ENCODE measurements around the gene TAAR6.
"Not testable (repeated sequence)": the region's sequence is repeated elsewhere in the genome, so short reads cannot be mapped to it uniquely, and the experiment has no call there.

Gene TAAR6, protein sequence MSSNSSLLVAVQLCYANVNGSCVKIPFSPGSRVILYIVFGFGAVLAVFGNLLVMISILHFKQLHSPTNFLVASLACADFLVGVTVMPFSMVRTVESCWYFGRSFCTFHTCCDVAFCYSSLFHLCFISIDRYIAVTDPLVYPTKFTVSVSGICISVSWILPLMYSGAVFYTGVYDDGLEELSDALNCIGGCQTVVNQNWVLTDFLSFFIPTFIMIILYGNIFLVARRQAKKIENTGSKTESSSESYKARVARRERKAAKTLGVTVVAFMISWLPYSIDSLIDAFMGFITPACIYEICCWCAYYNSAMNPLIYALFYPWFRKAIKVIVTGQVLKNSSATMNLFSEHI

DNA sequence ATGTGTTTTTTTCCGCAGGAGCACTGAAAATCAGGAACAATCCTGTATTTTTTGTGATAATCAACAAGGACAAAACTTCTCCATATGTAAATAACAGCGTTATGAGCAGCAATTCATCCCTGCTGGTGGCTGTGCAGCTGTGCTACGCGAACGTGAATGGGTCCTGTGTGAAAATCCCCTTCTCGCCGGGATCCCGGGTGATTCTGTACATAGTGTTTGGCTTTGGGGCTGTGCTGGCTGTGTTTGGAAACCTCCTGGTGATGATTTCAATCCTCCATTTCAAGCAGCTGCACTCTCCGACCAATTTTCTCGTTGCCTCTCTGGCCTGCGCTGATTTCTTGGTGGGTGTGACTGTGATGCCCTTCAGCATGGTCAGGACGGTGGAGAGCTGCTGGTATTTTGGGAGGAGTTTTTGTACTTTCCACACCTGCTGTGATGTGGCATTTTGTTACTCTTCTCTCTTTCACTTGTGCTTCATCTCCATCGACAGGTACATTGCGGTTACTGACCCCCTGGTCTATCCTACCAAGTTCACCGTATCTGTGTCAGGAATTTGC is at the start of gene TAAR6:
TSS of gene TAAR6 (plus strand) at position 102 of the 557 bp plus-strand sequence. CDS start at position 102, 0 bp downstream.
- DNase-seq (ENCODE audit: insufficient read length, low spot score) (no peak), FAIRE-seq (no peak)

DNA sequence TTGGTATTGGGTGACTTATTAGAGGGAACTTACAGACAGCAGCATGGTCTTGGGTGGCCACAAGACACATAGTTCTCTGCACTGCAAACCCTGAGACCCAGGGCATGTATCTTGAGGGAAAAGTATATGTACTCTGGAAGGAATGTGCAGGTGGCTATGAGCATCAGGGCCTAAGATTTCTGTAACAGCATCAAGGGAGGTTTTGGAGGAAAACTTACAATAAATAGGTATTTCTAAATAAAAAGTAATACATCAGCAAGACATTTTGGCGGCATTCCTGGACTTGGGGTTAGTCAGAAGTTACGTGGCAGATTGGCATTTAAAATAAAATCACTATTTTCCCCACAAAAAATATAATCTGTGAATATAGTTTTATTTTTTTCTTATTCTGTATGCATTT is 49.2 kb upstream of the TAAR6 start:
- FAIRE-seq (no peak), DNase-seq (ENCODE audit: insufficient read length, low spot score) (no peak)

DNA sequence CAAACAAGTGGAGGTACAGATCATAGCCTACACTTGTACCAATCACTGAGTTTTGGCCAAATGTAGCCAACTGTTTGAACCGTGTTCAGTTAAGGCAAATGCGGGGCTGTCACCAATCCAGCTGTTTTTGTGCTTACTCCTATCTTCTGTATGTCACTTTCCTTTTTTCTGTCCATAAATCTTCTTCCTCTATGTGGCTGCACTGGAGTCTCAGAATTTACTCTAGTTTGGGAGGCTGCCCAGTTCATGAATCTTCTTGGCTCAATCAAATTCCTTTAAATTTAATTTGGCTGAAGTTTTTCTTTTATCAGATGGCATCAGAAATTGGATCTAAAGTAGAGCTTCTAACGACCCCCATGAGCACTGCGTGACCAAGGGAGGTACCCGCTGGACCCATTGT is 45.5 kb upstream of the TAAR6 start:
- no peak for DNase-seq (ENCODE audit: insufficient read length, low spot score)
- no peak for FAIRE-seq

DNA sequence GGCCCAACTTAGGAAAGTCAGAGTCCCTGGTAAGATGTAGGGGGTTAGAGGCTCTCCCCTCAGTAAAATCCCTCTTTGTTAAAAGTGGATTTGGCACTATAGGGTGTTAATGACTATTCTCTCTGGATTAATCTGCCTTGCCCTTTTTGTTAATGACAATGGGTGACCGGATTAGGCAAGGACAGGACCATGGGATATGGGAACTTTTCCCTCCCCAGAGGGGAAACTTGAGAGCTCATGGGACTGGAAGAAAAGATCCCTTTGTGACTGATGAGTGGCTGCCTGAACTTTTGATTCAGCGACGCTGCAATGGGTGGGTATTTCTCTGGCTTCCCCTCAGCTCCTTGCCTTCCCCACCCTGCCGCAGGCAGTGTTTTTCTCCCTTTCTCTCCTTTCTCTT is 44.3 kb upstream of the TAAR6 start:
- DNase-seq (ENCODE audit: insufficient read length, low spot score) (no peak), FAIRE-seq (no peak)

DNA sequence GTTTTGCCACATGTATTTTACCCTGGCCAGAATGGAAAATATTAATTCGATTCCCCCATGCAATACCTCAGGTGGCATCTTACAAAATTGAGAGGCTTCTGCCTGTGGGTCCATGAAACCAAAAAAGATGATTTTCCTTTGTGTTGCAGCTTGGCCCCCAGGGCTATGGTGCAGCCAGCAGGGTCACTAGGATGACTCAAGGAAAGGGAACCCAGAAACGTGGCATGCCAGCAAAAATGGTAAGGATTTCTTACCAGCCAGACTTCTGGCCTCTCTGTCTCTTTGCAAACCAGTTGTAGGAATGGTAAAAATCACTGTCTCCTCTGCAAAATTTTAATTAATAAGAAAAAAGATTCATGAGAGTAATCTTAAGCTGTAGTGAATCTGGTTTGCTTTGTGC is 43.7 kb upstream of the TAAR6 start:
- DNase-seq (ENCODE audit: insufficient read length, low spot score): no peak

DNA sequence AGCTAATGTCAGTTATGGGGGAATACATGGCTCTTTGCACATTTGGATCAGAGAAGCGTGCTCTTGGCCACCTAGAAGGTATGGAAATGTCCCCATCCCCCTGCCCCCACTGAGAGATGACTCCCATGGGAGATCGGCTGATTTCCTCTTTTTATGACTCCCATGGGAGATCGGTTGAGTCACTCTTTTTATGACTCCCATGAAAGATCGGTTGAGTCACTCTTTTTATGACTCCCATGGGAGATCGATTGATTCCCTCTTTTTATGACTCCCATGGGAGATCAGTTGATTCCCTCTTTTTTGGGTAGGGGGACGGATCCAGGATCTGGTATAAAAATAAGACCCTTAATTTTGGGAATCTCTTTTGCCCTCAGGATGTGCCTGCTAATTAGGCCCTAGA is 42.3 kb upstream of the TAAR6 start:
- DNase-seq (ENCODE audit: insufficient read length, low spot score) (no peak), FAIRE-seq (no peak)

More for the DNA sequence above, 43.7 kb upstream of the TAAR6 start:
- FAIRE-seq: no peak

DNA sequence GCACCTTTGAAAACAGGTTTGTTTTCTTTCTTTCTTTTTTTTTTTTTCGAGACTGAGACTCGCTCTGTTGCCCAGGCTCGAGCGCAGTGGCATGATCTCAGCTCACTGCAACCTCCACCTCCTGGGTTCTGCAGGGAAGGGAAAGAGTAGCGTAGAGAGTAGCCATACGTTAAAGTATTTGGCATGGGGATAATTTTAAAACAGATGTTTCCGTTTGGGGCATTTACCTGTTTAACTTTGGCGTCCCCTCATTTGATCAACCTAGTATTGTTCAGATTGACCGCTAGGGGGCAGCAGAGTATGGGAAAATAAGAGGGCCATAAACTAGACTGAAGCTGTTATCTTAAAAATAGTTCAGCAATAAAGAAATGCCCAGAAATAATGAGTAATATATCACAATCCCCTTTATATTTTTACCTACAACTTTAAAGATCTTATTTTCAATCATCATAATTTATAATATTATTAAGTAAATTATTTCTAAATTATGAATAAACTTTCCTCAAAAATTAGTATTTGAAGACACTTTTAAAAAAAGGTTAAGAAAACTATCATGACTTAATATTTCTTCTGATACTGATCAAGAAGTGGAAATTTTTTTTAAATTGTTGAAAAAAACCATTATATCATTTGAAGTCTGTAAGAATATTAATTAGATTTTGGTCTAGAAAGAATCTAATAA is 39.7 kb upstream of the TAAR6 start:
- DNase-seq (ENCODE audit: insufficient read length, low spot score) (no peak), FAIRE-seq (peak; percentile 77)

DNA sequence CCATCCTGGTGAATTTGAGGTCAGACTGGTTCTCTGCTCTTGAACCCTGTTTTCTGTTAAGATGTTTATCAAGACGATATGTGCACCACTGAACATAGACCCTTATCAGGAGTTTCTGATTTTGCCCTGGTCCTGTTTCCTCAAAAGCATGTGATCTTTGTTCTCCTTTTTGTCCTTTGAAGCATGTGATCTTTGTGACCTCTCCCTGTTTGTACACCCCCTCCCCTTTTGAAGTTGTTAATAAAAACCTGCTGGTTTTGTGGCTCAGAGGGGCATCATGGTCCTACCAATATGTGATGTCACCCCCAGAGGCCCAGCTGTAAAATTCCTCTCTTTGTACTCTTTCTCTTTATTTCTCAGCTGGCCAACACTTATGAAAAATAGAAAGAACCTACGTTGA is 35.6 kb upstream of the TAAR6 start:
- FAIRE-seq; DNase-seq (ENCODE audit: insufficient read length, low spot score): not testable (repeated sequence)

DNA sequence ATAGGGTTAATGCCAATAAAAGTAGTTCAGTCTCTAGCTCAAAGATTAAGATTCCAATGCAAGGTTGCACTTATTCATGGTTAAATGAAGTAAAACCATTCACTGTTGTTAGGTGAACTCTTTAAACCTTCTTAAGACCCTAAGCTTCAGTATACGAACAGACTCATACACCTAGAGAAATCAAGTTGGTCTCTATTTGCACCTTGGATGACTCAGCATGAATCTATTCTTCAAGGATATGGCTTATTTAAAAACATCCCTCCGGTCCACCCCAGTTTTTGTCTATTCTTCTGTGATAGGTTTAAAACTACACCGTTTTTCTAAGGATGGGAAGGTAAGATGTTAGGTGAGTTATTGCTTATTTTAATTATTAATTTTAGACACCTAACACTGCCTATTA is 33.0 kb upstream of the TAAR6 start:
- FAIRE-seq: peak; percentile 42
- DNase-seq (ENCODE audit: insufficient read length, low spot score): no peak

DNA sequence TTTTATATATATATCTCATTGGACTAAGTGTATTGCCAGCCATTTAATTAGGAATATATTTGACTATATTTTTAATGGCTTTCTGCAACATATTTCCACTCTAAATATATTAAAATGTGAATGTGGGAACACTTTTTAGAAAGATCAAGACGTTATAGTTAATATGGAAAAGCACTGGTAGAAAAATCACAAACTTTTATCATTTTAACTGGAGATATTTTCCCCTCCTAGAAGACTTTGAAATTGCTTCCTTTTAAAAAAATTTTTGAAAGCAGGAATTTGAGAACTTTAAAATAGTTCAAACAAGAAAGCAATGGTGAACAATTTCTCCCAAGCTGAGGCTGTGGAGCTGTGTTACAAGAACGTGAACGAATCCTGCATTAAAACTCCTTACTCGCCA is 32.1 kb upstream of the TAAR6 start, which contains the start of gene TAAR9:
TSS of gene TAAR9 (plus strand) at position 301 of the 400 bp plus-strand sequence. CDS start at position 314, 13 bp downstream.
- FAIRE-seq (no peak), DNase-seq (ENCODE audit: insufficient read length, low spot score) (no peak)

DNA sequence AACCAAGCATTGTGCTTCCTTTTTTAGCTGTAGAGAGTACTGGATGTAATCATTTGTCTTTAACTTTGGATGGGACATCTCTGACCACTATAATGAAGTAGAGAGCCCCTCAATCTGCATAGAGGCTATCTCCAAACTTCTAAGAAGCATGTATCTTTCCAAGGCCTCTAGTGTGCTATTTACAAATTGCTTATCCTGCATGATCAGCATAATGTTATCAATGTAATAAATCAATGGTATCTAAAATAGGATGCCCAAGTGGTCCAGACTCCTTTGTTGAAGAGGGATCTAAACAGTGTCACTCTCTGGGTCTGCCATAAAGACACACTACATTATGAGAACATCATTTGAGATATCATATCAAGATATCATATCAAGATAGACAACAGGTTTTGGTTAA is 25.3 kb upstream of the TAAR6 start:
- DNase-seq (ENCODE audit: insufficient read length, low spot score): no peak
- FAIRE-seq: no peak

DNA sequence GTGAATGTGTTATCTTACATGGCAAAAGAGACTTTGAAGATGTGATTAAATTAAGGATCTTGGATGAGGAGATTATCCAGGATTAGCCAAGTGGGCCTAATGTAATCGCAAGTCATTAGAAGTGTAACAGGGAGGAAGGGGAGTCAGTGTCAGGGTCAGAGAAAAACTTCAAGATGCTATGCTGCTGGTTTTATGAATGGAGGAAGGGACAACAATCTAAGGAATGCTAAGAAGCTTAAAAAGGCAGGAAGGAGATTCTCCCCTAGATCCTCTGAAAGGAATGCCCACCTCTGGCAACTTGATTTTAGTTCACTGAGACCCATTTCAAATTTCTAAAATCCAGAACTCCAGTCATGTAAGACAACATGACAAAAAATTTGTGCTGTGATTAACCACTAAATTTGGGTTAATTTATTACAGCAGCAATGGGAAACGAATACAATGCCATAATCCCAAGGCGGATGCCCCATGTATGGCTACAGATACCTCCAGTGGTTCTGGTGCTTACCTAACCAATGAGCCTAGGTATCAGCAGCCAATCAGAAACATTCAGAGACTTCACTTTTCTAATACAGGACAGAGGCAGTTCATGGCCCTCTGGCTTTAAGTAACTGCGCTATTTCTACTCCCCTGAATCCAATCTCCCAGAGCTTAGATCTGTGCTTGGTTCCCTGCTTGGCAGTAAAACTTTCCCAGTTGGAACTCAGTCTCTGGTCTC is 21.2 kb upstream of the TAAR6 start:
- DNase-seq (ENCODE audit: insufficient read length, low spot score) (no peak), FAIRE-seq (no peak)

DNA sequence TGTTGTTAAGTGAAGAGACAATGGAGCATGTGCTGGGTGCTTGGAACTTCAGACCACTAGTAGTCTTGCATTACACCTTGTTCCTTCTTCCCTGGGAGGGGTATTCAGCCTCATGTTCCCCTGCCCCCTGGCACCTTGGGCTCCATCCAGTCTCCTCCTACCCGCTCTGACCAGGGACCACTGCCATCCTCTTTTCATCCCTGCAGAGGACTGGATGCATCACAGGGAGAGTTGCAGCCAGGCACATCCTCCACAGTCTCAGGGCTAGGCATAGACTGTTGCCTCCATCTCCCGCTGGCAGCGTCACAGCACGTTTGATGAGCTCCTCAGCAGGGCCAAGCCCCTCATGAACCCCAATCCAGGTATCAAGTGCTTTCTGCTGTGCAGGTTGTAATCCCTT is 18.9 kb upstream of the TAAR6 start:
- no peak for FAIRE-seq
- DNase-seq (ENCODE audit: insufficient read length, low spot score): no peak

DNA sequence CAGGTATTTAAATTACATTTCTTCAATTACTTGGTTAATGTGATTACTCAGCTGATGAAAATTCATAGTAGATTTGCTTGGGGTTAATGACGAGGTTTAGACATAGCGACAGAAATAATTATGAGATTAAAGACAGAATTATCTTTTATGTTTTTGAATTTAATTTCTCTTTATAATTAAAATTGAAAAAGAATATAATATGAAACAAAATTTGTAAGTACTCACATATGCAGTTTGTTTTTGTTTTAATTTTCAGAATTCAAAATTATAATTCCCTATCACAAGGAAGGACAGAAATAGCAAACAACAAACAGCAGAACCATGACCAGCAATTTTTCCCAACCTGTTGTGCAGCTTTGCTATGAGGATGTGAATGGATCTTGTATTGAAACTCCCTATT is 17.8 kb upstream of the TAAR6 start, which contains the start of gene TAAR8:
TSS of gene TAAR8 (plus strand) at position 301 of the 400 bp plus-strand sequence. CDS start at position 322, 21 bp downstream.
- DNase-seq (ENCODE audit: insufficient read length, low spot score) (no peak), FAIRE-seq (no peak)

DNA sequence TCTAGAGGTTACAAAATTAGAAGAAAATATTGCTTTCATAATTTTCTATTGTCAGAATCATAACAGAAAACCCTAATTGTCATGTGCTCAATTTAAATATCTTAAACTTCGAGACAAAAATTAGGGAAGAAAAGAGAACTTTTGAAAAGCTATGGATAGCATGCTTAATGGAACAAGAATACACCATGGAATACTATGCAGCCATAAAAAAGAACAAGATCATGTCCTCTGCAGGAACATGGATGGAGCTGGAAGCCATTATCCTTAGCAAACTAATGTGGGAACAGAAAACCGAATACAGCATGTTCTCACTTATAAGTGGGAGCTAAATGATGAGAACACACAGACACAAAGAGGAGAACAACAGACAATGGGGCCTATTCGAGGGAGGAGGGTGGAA is 10.0 kb upstream of the TAAR6 start:
- FAIRE-seq; DNase-seq (ENCODE audit: insufficient read length, low spot score): not testable (repeated sequence)

DNA sequence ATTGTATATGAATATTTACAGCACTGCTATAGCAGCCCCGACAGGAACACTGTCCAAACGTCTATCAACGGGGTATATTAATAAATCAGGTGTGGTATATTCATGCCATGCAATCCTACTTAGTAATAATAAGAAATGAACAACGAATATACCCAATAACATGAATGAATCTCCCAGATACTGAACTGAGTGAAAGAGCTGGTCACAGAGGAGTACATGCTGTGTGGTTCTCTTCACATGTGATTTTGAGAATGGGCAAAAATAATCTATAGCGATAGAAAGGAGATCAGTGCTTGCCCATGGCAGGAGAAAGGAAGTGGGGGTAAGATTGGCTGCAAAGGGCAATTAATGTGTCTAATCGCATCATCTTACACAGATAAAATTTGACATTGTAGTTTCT is 3.7 kb upstream of the TAAR6 start:
- DNase-seq (ENCODE audit: insufficient read length, low spot score): no peak
- no peak for FAIRE-seq

DNA sequence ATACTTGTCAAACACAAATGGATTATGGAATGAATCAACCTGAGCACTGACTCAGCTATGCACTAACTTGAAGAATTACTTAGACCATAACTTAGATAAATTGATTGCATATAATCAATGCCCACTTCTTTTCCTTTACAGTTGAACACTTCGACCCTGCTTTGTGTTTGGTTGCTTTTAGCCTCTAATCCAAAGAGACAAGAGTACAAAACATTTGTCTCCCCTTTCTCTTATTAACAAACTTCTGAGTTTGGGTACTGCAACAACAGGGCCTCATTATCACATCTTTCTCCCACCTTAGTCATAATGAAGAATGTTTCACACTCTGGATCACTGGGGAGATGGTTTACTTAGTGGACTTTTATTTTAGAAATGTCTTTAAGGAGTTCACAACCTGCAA is 2.6 kb upstream of the TAAR6 start:
- DNase-seq (ENCODE audit: insufficient read length, low spot score) (no peak), FAIRE-seq (no peak)

DNA sequence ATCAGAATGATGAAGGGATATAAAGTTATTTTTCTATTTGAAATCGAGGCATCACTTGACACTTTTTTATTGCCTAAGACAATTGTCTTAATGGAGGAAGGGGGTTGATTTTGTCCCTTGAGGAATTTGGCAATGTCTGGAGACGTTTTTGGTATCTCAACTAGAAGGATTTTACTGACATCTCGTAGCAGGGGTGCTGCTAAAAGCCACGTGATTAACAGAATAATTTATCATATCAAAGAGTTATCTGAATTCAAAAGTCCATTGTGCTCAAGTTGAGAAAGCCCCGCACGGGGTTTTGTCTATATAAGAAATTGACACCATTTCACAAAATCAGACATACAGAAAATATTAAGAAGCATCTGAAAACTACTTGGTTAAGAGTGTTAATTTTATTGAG is 1.5 kb upstream of the TAAR6 start:
- DNase-seq (ENCODE audit: insufficient read length, low spot score) (no peak), FAIRE-seq (no peak)

DNA sequence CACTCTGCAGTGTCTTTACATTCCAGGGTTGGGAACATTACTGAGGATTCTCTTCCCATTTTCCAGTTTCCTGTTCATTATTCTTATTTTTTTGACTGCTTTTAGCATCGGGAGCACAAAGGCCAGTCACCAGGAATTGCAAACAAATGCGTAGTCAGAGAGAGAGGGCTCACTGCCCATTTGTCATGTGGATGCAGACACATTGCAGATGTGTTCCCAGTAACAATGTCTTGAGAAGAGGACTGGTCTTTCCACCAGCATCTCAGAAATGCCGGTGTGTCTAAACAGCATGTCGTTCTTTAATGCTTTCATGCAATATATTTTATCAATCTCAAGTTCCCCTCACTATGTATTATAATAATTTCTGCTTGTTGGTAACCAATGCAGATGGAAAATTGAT is 952 bp upstream of the TAAR6 start:
- FAIRE-seq: no peak

DNA sequence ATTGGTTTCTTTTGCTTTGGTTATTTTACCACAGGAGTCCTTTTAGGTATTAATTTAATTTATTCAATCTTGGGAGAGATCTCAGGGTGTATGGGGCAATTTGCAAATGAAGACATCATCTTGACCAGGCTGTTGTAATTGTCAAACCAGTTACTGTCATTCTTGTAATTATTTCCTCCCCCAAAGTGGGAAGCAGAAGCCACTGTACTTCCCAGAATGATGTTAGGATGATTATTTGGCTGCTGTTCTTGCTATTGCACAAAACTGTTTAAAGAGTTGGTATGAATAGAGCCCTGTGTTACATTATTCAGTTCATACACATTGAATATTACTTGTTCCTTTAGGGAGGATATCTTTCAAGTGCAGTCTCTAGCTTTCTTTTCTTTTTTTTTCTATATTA is 1.7 kb downstream of the TAAR6 start:
- DNase-seq (ENCODE audit: insufficient read length, low spot score) (no peak), FAIRE-seq (no peak)

More for the DNA sequence above, 952 bp upstream of the TAAR6 start:
- DNase-seq (ENCODE audit: insufficient read length, low spot score): no peak

DNA sequence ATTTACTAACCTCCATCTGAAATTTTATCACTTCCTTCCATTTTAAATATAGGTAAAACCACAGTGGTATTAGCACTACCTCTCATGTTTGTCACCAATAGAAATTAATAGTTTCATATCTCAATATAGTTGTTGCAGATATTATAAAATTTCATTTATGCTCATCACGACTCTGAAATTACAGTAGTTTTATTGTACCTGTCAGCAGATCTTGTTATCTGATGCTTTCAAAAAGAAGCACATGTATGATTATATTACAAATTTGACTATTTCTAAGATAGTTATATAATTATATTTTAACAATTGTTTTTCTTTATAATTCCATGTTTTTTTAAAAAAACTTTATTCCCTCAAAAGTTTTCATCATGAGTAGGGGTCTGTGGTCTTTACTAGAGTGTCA is 14.6 kb downstream of the TAAR6 start:
- DNase-seq (ENCODE audit: insufficient read length, low spot score) (no peak), FAIRE-seq (no peak)
